Thyroid gland (tissue), 4 donors: ENCODE results near the gene TBXA2R.

Source experiments
- CTCF ChIP-seq, 6 experiments: fragments of 200-600 bp in 3 of 6; fragments of 450-650 bp in 3 of 6; sonication (generic) in 3 of 6; IDR thresholded peaks; one replicate each; pipeline ENCODE4 v1.5.1; 2016 to 2019; ENCODE audit warnings: antibody characterized with exemption in 6 of 6, mild to moderate bottlenecking in 2 of 6, inconsistent platforms in 1 of 6, moderate library complexity in 1 of 6
- POLR2A ChIP-seq, 2 donors: fragments of 450-650 bp; IDR thresholded peaks; one replicate each; pipeline ENCODE4 v1.6.1; 2017; ENCODE audit warnings: antibody characterized with exemption in 2 of 2, mild to moderate bottlenecking in 2 of 2, moderate library complexity in 1 of 2

DNA sequence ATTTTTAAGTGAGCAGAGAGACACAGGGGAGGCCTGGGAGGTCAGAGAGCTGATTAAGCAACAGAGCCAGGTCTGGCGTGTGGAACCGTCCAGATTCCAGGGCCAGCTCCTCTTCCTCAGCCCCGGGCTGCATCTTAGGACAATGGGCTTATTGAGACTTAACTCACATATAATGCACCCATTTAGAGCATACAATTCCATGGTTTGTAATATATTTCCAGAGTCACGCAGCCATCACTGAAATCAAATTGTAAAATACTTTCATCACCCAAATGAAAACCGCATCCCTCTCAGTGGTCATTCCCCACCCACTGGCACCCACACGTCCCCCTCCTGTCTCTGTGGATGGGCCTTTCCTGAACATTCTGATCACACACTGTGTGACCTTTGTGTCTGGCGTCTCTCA, 36.1 kb downstream of the TBXA2R start:
- TF ChIP-seq CTCF (IDR thresholded peaks at IDR 0.05) (no peak), POLR2A (IDR thresholded peaks at IDR 0.05) (no peak)
